GM18511 (cell line): ENCODE measurements around the gene BDKRB1.

Source experiments
- ATAC-seq: cut with Tn5 transposase; IDR thresholded peaks from one replicate; pipeline ENCODE4 v1.9.1; 2021; ENCODE audit warnings: mild to moderate bottlenecking, moderate library complexity; ENCODE audit not compliant: unreplicated experiment

BDKRB1 gene

GRCh38 chr14:96255501-96256366 is at the start of gene BDKRB1:
Gene BDKRB1, plus strand, starts transcription at chr14:96256210. Its CDS starts 7,473 bp downstream, at chr14:96263683.
- no peak for ATAC-seq

GRCh38 chr14:96206461-96206860 is 49.5 kb upstream of the BDKRB1 start:
- ATAC-seq = no peak

- no peak for ATAC-seq
Observed at GRCh38 chr14:96207686-96208085, 48.3 kb upstream of the BDKRB1 start.

GRCh38 chr14:96208739-96209138 is 47.3 kb upstream of the BDKRB1 start:
- ATAC-seq = no peak

- no peak for ATAC-seq
Observed at GRCh38 chr14:96212140-96212539, 43.9 kb upstream of the BDKRB1 start.

GRCh38 chr14:96212896-96213295 is 43.1 kb upstream of the BDKRB1 start:
- ATAC-seq = no peak

GRCh38 chr14:96213871-96214465 is 42.0 kb upstream of the BDKRB1 start:
- no peak for ATAC-seq

- no peak for ATAC-seq
Observed at GRCh38 chr14:96214793-96215192, 41.2 kb upstream of the BDKRB1 start.

- no peak for ATAC-seq
Observed at GRCh38 chr14:96215452-96216244, 40.4 kb upstream of the BDKRB1 start.

- no peak for ATAC-seq
Observed at GRCh38 chr14:96216627-96217026, 39.4 kb upstream of the BDKRB1 start.

GRCh38 chr14:96217376-96217913 is 38.6 kb upstream of the BDKRB1 start:
- no peak for ATAC-seq

- ATAC-seq = no peak
Observed at GRCh38 chr14:96221109-96221650, 34.8 kb upstream of the BDKRB1 start.

GRCh38 chr14:96221841-96222240 is 34.2 kb upstream of the BDKRB1 start:
- no peak for ATAC-seq

- ATAC-seq = no peak
Observed at GRCh38 chr14:96224480-96225096, 31.4 kb upstream of the BDKRB1 start.

GRCh38 chr14:96225213-96225612 is 30.8 kb upstream of the BDKRB1 start:
- no peak for ATAC-seq

GRCh38 chr14:96225745-96226151 is 30.3 kb upstream of the BDKRB1 start:
- ATAC-seq = no peak

GRCh38 chr14:96227428-96227827 is 28.6 kb upstream of the BDKRB1 start:
- no peak for ATAC-seq

GRCh38 chr14:96229315-96229714 is 26.7 kb upstream of the BDKRB1 start:
- no peak for ATAC-seq

- no peak for ATAC-seq
Observed at GRCh38 chr14:96231056-96231455, 25.0 kb upstream of the BDKRB1 start.

GRCh38 chr14:96231526-96232130 is 24.4 kb upstream of the BDKRB1 start:
- no peak for ATAC-seq
